HEK293 (cell line): ENCODE measurements around the gene SGSM2.

Experiments used
- BCL11B ChIP-seq: fragments of 450-650 bp; formaldehyde crosslinking; IDR thresholded peaks from 2 replicates; pipeline ENCODE4 v1.5.1; 2016; ENCODE audit warnings: low read depth, missing biosample characterization, missing genetic modification characterization
- GFI1B ChIP-seq: fragments of 450-650 bp; formaldehyde crosslinking; IDR thresholded peaks from 2 replicates; pipeline ENCODE4 v1.5.1; 2016; ENCODE audit warnings: missing biosample characterization, missing genetic modification characterization
- HIC1 ChIP-seq: fragments of 450-650 bp; formaldehyde crosslinking; IDR thresholded peaks from 2 replicates; pipeline ENCODE4 v1.5.1; 2016; ENCODE audit warnings: missing biosample characterization, missing genetic modification characterization
- KLF10 ChIP-seq: fragments of 450-650 bp; IDR thresholded peaks from 2 replicates; pipeline ENCODE4 v1.5.1; 2018; ENCODE audit warnings: missing biosample characterization, mild to moderate bottlenecking, missing genetic modification characterization
- PRDM1 ChIP-seq: fragments of 450-650 bp; formaldehyde crosslinking; IDR thresholded peaks from 2 replicates; pipeline ENCODE4; 2016; ENCODE audit warnings: missing biosample characterization, missing genetic modification characterization
- PRDM10 ChIP-seq: fragments of 450-650 bp; formaldehyde crosslinking; IDR thresholded peaks from 2 replicates; pipeline ENCODE4 v1.5.1; 2016; ENCODE audit warnings: missing biosample characterization, missing genetic modification characterization
- SCRT2 ChIP-seq: fragments of 450-650 bp; formaldehyde crosslinking; IDR thresholded peaks from 2 replicates; pipeline ENCODE4 v1.5.1; 2016; ENCODE audit warnings: missing biosample characterization, missing genetic modification characterization
- ZBTB17 ChIP-seq: fragments of 450-650 bp; formaldehyde crosslinking; IDR thresholded peaks from 2 replicates; pipeline ENCODE4 v1.5.1; 2016; ENCODE audit warnings: missing biosample characterization, missing genetic modification characterization
- ZBTB26 ChIP-seq: fragments of 450-650 bp; formaldehyde crosslinking; optimal IDR thresholded peaks from 2 replicates; pipeline ENCODE3; 2016; ENCODE audit warnings: missing biosample characterization, mild to moderate bottlenecking, missing genetic modification characterization
- ZBTB48 ChIP-seq: fragments of 450-650 bp; formaldehyde crosslinking; IDR thresholded peaks from 2 replicates; pipeline ENCODE4 v1.5.1; 2016; ENCODE audit warnings: missing biosample characterization, missing genetic modification characterization
- ZBTB8A ChIP-seq: fragments of 450-650 bp; formaldehyde crosslinking; IDR thresholded peaks from 2 replicates; pipeline ENCODE4 v1.5.1; 2016; ENCODE audit warnings: missing biosample characterization, missing genetic modification characterization
- ZNF155 ChIP-seq: fragments of 450-650 bp; formaldehyde crosslinking; IDR thresholded peaks from 2 replicates; pipeline ENCODE4 v1.5.1; 2016; ENCODE audit warnings: missing biosample characterization, missing genetic modification characterization
- ZNF221 ChIP-seq: fragments of 450-650 bp; formaldehyde crosslinking; IDR thresholded peaks from 2 replicates; pipeline ENCODE4 v1.5.1; 2017; ENCODE audit warnings: missing biosample characterization, missing genetic modification characterization, borderline replicate concordance
- ZNF223 ChIP-seq: fragments of 450-650 bp; formaldehyde crosslinking; IDR thresholded peaks from 2 replicates; pipeline ENCODE4 v1.5.1; 2016; ENCODE audit warnings: missing biosample characterization, missing genetic modification characterization
- ZNF24 ChIP-seq: fragments of 450-650 bp; formaldehyde crosslinking; IDR thresholded peaks from 2 replicates; pipeline ENCODE4 v1.5.1; 2016; ENCODE audit warnings: missing biosample characterization, missing genetic modification characterization
- ZNF248 ChIP-seq: fragments of 450-650 bp; formaldehyde crosslinking; IDR thresholded peaks from 2 replicates; pipeline ENCODE4 v1.5.1; 2017; ENCODE audit warnings: missing biosample characterization, missing genetic modification characterization
- ZNF26 ChIP-seq: fragments of 450-650 bp; formaldehyde crosslinking; IDR thresholded peaks from 2 replicates; pipeline ENCODE4 v1.5.1; 2016; ENCODE audit warnings: missing biosample characterization, missing genetic modification characterization
- ZNF280C ChIP-seq: fragments of 450-650 bp; formaldehyde crosslinking; IDR thresholded peaks from 2 replicates; pipeline ENCODE4 v1.5.1; 2016; ENCODE audit warnings: missing biosample characterization, missing genetic modification characterization
- ZNF335 ChIP-seq: fragments of 450-650 bp; formaldehyde crosslinking; conservative IDR thresholded peaks from 2 replicates; pipeline ENCODE4 v1.5.1; 2016; ENCODE audit warnings: missing biosample characterization, missing genetic modification characterization
- ZNF341 ChIP-seq: fragments of 450-650 bp; formaldehyde crosslinking; IDR thresholded peaks from 2 replicates; pipeline ENCODE4; 2016; ENCODE audit warnings: low read depth, missing biosample characterization, missing genetic modification characterization
- ZNF366 ChIP-seq: fragments of 450-650 bp; formaldehyde crosslinking; conservative IDR thresholded peaks from 2 replicates; pipeline ENCODE4 v1.5.1; 2016; ENCODE audit warnings: missing biosample characterization, missing genetic modification characterization
- ZNF560 ChIP-seq: fragments of 450-650 bp; formaldehyde crosslinking; IDR thresholded peaks from 2 replicates; pipeline ENCODE4 v1.5.1; 2017; ENCODE audit warnings: missing biosample characterization, missing genetic modification characterization, borderline replicate concordance
- ZNF561 ChIP-seq: fragments of 450-650 bp; IDR thresholded peaks from 2 replicates; pipeline ENCODE4 v1.5.1; 2018; ENCODE audit warnings: missing biosample characterization, missing genetic modification characterization, borderline replicate concordance
- ZNF580 ChIP-seq: fragments of 450-650 bp; formaldehyde crosslinking; IDR thresholded peaks from 2 replicates; pipeline ENCODE4 v1.5.1; 2016; ENCODE audit warnings: missing biosample characterization, missing genetic modification characterization
- ZNF596 ChIP-seq: fragments of 450-650 bp; IDR thresholded peaks from 2 replicates; pipeline ENCODE4 v1.5.0; 2018; ENCODE audit warnings: missing biosample characterization, mild to moderate bottlenecking, missing genetic modification characterization, moderate library complexity
- ZNF600 ChIP-seq: fragments of 450-650 bp; formaldehyde crosslinking; IDR thresholded peaks from 2 replicates; pipeline ENCODE4 v1.5.1; 2016; ENCODE audit warnings: missing biosample characterization, missing genetic modification characterization
- ZNF629 ChIP-seq: fragments of 450-650 bp; formaldehyde crosslinking; IDR thresholded peaks from 2 replicates; pipeline ENCODE4 v1.5.1; 2017; ENCODE audit warnings: missing biosample characterization, missing genetic modification characterization
- ZNF785 ChIP-seq: fragments of 450-650 bp; formaldehyde crosslinking; IDR thresholded peaks from 2 replicates; pipeline ENCODE4 v1.5.1; 2016; ENCODE audit warnings: missing biosample characterization, missing genetic modification characterization
- ZXDB ChIP-seq: fragments of 450-650 bp; formaldehyde crosslinking; IDR thresholded peaks from 2 replicates; pipeline ENCODE4 v1.5.1; 2016; ENCODE audit warnings: missing biosample characterization, missing genetic modification characterization

The SGSM2 gene

GRCh38 chr17:2398655-2399571 is 61.6 kb downstream of the SGSM2 start (continued):
- TF ChIP-seq PRDM10 (tag by site-specific recombination) (peak; percentile 73), ZNF560 (tag by site-specific recombination) (no peak), ZNF561 (tag by site-specific recombination) (no peak), ZNF629 (peak; percentile 16; the same call in 1 of the 2 replicates), ZNF341 (tag by site-specific recombination) (peak; percentile 44), ZNF155 (tag by site-specific recombination) (no peak), ZNF24 (tag by site-specific recombination) (no peak), ZNF26 (tag by site-specific recombination) (no peak), KLF10 (tag by site-specific recombination) (no peak), ZNF785 (tag by site-specific recombination) (no peak), ZNF223 (no peak), BCL11B (tag by site-specific recombination) (peak; percentile 60; the same call in 1 of the 2 replicates), ZBTB26 (tag by site-specific recombination) (no peak), ZNF596 (tag by site-specific recombination) (no peak), ZBTB48 (tag by site-specific recombination) (peak; percentile 99), ZBTB8A (no peak), ZNF366 (tag by site-specific recombination) (peak; percentile 77), SCRT2 (tag by site-specific recombination) (peak; percentile 93), ZNF248 (tag by site-specific recombination) (no peak), PRDM1 (tag by site-specific recombination) (peak; percentile 90), ZNF280C (tag by site-specific recombination) (no peak), ZNF335 (tag by site-specific recombination) (peak; percentile 86), ZBTB17 (peak; percentile 86), ZNF600 (tag by site-specific recombination) (peak; percentile 57), ZNF580 (tag by site-specific recombination) (no peak), HIC1 (tag by site-specific recombination) (peak; percentile 72), GFI1B (tag by site-specific recombination) (no peak), ZXDB (tag by site-specific recombination) (peak; percentile 45), ZNF221 (no peak)
